GM21825 (cell line): ENCODE results near the gene ARHGEF35.
"Not testable (repeated sequence)": the region's sequence is repeated elsewhere in the genome, so short reads cannot be mapped to it uniquely, and the experiment has no call there.

Experiments used
- ATAC-seq: cut with Tn5 transposase; IDR thresholded peaks from one replicate; pipeline ENCODE4 v1.9.1; 2021; ENCODE audit warnings: mild to moderate bottlenecking, moderate library complexity; ENCODE audit not compliant: unreplicated experiment

Gene ARHGEF35

DNA sequence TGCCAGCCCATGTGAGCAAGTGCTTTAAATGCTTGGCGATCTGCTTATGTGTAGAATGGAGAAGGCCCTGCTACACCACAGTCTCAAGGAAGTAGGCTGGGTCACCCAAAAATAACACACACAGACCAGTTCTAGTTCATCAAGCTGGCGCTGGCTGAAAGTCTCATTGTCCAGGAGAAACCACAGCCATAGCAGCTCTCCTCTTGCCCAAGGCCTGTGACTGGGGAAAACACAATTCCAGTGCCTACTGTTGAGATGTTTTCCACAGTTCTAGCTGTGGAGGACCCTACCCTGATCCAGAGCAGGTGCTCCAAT is 16.5 kb downstream of the ARHGEF35 start:
- not testable (repeated sequence) for ATAC-seq

DNA sequence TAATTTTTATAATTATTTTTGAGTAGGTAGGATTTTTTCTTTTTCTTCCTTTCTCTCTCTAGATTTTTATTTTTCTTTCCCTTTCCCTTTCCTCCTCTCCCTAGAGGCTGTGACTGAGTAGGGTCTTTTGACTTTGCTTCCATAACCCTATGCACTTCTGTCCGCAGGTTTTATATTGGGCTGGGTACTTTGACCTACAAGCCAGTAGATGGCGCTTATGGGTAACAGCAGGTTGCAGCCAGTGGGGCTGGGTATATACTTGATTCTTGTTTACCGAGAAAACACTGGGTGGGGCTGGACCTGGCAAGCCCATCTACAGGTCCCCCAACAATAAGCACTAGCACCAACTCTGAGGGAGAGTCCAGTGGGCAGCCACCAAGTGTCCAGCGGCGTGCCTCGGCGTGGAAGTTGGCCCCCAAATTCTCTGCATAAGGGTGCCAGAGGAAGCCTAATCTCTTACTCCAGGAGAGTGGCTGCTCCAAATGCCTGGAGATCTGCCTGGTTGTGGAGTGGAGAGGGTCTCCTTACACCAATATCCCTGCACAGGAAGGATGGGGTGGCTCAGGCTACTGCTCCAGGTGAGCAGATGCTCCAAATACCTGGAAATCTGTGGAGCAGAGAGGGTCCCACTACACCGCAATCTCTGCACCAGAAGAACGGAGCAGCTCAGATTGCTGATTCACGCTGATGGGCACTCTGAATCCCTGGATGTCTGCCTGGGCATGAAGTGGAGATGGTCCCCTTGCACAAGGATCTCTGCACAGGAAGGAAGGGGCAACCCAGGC is 17.1 kb downstream of the ARHGEF35 start:
- peak; percentile 96 for ATAC-seq

DNA sequence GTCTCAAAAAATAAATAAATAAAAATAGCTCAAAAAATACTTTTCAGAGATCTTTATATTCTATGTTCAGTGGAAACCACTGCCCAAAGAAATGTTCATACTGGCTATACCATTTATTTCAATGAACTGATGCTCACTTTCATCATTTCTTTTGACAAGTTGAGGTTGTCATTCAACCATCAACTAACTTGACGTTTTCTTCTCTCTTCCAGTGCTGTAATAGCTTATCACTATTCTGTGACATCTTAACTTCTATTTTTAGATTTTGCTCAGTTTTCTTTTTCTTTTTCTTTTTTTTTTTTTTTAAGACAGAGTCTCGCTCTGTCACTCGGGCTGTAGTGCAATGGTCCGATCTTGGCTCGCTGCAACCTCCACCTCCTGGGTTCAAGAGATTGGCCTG is 21.0 kb downstream of the ARHGEF35 start:
- ATAC-seq, result no peak

DNA sequence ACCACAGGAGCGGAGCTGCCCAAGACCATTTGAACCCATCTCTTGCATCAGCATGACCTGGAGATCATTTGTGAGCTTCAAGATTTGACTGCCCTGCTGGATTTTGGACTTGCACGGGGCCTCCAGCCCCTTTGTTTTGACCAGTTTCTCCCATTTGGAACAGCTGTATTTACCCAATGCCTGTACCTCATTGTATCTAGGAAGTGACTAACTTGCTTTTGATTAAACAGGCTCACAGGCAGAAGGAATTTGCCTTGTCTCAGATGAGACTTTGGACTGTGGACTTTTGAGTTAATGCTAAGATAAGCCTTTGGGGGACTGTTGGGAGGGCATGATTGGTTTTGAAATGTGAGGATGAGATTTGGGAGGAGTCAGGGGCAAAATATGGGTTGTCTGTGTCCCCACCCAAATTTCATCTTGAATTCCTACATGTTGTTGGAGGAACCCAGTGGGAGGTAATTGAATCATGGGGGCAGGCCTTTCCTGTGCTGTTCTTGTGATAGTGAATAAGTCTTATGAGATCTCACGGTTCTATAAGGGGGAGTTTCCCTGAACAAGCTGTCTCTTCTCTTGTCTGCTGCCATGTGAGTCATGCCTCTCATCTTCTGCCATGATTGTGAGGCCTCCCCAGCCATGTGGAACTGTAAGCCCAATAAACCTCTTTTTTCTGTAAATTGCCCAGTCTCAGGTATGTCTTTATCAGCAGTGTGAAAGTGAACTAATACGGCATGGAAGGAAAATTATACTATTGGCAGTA is 23.9 kb downstream of the ARHGEF35 start:
- not testable (repeated sequence) for ATAC-seq

DNA sequence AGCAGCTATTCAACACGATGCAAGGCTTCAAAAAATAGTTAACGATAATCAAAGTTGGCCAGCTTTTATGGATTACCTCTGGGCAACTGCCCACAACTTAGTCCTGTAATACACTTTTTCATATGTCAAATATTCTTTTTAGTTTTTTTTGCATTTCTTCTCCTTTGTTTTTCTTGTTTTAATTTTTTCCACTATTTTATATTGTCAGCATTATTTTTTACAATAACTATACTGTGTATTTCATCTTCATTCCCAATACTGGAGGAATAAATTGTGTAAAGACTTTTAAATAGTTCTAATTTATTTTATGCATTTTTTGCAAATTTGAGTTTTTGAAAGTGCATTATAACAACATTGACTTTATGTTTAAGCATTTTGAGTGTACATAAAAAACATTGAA is 30.8 kb downstream of the ARHGEF35 start:
- no peak for ATAC-seq

DNA sequence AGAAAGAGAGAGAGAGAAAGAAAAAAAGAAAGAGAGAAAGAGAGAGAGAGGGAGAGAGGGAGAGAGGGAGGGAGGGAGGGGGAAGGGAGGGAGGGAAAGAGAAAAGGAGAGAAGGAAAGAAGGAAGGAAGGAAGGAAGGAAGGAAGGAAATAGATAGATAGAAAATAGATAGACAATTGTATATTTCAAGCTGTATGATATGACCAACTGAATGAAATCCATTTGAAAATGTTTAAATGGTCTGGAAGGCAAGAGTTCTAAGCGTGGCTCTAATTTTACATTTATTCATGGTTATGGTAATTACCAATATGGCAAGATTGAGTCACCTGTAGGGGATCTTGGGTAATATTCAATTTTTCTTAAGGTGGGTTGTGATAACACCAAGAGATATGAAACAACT is 36.8 kb downstream of the ARHGEF35 start:
- no peak for ATAC-seq

DNA sequence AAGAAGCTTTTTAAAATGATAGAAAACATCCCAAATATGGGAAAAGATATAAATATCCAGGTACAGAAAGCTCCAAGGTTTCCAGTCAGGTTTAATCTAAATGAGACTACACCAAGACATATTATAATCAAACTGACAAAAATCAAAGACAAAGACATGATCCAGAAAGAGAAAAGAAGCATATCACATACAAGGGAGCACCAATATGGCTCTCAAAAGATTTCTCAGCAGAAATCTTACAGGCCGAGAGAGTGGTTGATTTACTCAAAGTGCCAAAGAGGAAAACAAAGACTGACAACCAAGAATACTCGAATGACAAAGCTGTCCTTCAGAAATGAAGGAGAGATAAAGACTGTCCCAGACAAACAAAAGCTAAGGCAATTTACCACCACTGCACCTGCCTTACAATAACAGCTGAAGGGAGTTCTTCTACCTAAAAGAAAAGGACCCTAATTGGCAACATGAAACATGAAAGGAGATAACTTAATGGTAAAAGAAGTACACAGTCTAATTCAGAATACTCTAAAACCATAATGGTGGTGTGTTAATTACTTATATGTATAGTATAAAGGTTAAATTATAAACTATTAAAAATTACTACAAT is 47.3 kb downstream of the ARHGEF35 start:
- no peak for ATAC-seq

DNA sequence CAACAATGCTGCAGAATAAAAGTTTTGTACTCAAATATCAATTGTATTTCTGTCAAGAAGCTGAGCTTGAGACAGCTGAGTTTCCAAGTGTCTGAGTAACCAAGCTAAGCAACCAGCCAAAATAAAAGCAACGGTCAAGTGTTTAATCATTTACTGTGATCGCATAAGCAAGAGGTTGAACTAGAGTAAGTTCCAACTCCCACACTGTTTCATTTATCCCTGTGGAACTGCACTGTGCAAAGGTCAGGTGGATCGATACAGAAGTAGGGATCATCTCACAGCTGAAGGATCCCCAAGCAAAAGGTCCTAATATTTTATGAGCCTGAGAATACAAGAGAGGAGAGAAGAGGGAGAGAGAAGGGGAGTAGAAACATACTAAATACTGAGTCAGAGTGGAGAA is 51.2 kb downstream of the ARHGEF35 start:
- ATAC-seq, result no peak

DNA sequence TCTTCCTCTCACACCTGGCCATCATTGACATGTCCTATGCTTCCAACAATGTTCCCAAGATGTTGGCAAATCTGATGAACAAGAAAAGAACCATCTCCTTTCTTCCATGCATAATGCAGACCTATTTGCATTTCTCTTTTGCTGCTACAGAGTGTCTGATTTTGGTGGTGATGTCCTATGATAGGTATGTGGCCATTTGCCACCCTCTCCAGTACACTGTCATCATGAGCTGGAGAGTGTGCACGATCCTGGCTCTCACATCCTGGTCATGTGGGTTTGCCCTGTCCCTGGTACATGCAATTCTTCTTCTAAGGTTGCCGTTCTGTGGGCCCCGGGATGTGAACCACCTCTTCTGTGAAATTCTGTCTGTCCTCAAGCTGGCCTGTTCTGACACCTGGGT is 53.4 kb downstream of the ARHGEF35 start:
- ATAC-seq, result no peak

DNA sequence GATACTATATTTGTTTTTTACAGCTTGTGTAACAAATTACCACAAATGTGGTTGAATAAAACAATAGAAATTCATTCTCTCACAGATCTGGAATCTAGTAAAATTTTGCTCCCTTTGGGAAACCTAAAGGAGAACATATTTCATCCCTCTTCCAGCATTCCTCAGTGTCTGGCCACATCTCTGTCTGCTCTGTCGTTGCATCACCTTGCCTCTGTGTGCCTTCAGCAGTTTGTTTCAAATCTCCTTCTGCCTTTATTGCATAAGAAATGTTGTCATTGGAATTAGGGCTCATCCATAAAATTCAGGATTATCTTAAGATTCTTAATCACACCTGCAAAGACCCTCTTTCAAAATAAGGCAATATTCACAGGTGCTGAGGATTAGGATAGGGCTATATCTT is 58.1 kb downstream of the ARHGEF35 start:
- ATAC-seq, result no peak
